ENCODE data around the gene KLHL29.

The KLHL29 gene

DNA sequence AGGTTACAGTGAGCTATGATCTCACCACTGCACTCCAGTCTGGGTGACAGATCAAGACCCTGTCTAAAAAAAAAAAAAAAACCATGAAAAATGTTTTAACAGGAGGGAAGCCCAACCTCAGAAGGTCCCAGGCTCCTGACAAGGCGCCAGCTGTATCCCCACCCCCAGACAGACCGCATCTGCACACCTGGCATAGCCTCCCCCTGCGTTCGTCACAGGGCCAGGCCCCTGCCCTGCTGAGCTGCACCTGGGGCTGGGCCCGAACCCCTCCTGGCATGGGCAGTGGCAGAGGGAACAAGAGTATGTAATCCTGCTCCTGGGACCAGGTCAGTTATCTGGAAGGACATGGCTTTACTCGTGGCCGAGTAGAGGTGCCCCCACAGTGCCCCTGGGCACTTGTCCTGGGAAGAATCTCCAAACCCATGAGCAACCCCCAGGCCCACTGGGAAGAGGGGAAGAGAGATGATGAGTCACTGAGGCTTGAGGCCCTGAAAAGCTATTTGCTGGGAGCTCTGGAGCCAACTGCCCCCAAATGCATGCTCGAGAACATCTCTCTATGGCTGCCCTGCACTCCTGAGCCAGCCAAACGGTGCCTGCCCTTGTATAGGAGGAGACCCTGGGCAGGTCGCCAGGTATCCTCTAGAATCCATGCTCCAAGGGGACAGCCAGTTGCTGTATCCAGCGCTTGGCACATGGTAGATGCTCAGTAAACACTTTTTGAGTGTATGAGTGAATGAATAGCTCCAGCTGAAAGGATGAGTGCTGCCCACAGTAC lies 276.5 kb downstream of the KLHL29 start:
- H3K4me3 ChIP-seq, result no peak overlapping the region
- in situ Hi-C loops (cut with MboI; ENCODE audit: low sequenced_read_pairs), result no loop called here
- H3K36me3 ChIP-seq (replicated peaks), result no peaks in the 10 kb centered on the region
- no peaks in the 10 kb centered on the region for H3K9me3 ChIP-seq
- no peaks in the 10 kb centered on the region for H3K27me3 ChIP-seq (ENCODE audit: low read depth)
- no peaks in the 10 kb centered on the region for H3K4me1 ChIP-seq
- DNase-seq (ENCODE audit: low spot score in 2 of 2), result no peak

DNA sequence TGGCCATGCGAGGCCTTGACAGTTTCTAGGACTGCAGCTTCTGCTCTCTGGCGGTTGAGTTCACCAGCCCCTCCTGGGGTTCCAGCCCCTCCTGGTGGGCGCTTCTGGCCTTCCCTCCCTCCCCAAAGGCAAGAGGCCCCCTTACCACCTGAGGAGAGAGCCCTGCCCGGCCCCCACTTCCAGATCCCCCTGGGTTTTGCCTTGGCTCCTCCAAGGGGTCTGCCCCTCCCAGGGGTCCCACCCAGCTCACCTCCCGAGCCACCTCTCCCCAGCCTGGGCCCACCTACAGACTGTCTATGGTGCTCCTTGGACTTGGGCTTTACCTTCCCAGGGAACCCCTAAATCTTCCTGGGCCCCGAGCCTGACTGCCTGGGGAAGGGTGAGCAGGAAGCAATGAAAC lies 277.5 kb downstream of the KLHL29 start:
- in situ Hi-C loops (cut with MboI; ENCODE audit: low sequenced_read_pairs), result no loop called here
- Histone ChIP-seq H3K4me3 (no peak overlapping the region), H3K4me1 (no peaks in the 10 kb centered on the region), H3K9me3 (no peaks in the 10 kb centered on the region), H3K27me3 (ENCODE audit: low read depth) (no peaks in the 10 kb centered on the region), H3K36me3 (replicated peaks) (no peaks in the 10 kb centered on the region)
- no peak for DNase-seq (ENCODE audit: low spot score in 2 of 2)

DNA sequence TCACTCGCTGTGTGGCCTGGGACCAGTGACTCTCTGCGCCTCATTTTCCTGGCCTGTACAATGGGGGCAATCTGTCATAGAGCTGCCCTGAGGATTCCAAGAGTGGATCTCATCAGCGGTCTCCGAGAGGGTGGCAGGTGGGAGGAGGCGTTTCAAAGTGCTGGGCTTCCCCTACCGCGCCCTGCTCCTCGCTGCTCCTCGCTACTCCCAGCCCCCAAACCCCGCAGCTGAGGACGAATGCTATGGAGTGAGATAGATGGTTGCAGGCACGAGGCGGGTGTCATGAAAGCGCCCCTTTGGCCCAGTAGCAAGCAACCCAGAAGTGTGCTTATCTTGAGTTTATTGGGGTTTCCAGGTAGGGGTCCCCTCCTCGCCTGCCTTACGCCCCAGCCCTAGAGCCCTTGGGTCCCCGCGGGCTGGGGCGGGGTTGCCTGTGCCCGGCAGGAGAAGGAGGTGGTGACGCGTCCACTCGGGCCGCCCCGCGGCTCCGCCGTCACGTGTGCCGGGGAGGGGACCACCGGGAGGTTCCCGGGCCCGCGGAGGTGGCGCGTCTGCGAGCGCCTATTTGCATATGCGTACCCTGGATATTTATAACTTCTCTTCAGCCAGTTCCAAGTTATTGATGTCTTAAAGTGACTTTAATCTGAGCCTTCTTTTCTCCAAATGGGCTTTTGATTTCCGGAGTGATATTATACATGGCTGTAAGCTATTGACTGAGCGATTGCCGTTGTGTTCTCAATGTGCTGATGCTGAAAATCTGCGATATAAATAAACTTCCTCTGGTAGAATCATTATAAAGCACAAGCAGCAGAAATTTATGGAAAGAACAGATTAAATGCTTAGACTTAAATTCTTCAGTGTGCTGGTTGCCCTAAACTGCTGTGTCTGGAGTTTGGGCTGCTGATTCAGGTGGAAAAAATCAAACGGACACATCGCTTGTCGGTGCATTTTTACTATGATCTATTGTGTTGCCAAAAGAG lies 278.3 kb downstream of the KLHL29 start:
- in situ Hi-C loops (cut with MboI; ENCODE audit: low sequenced_read_pairs), result no loop called here

DNA sequence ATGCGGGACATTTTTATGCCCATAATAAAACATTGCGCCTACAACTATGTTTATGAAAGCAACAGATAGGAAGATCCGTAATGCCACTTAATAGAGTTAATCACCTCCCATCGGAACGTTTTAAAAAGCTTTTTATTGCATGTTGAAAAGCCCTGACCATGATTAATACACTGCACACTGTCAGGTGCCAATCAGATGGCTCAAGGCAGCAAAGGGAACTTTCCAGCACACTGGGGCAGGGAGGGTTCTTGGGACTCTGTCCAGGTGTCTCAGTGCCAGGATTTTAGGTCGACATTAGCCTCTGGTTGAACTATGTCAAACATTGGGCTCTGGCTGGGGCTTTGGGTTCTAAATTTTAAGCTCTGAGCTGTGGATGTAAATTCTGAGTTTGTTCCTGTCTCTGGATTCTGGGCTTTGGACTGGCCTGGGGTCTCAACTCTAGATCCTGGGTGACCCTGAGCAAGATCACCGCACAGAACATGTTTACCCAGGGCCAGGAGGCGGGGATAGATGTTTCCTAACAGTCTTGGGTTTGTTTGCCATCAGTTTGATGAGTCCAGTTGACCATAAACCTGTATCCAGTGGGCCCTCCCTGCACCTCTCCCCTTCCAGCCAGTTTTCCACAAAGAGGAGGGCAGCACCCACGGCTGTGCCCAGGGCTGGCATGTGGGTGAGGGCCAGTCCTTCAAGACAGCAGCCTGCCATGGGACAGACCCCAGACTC lies 279.2 kb downstream of the KLHL29 start:
- no peaks in the 10 kb centered on the region for H3K36me3 ChIP-seq (replicated peaks)
- DNase-seq (ENCODE audit: low spot score in 2 of 2), result no peak
- no peaks in the 10 kb centered on the region for H3K9me3 ChIP-seq
- in situ Hi-C loops (cut with MboI; ENCODE audit: low sequenced_read_pairs), result no loop called here
- H3K4me1 ChIP-seq, result no peaks in the 10 kb centered on the region
- H3K4me3 ChIP-seq, result no peak overlapping the region
- H3K27me3 ChIP-seq (ENCODE audit: low read depth), result no peaks in the 10 kb centered on the region

More for the DNA sequence above, 278.3 kb downstream of the KLHL29 start:
- no peak for DNase-seq (ENCODE audit: low spot score in 2 of 2)
- H3K4me3 ChIP-seq, result no peak overlapping the region
- H3K27me3 ChIP-seq (ENCODE audit: low read depth), result no peaks in the 10 kb centered on the region
- H3K36me3 ChIP-seq (replicated peaks), result no peaks in the 10 kb centered on the region
- no peaks in the 10 kb centered on the region for H3K9me3 ChIP-seq
- H3K4me1 ChIP-seq, result no peaks in the 10 kb centered on the region

DNA sequence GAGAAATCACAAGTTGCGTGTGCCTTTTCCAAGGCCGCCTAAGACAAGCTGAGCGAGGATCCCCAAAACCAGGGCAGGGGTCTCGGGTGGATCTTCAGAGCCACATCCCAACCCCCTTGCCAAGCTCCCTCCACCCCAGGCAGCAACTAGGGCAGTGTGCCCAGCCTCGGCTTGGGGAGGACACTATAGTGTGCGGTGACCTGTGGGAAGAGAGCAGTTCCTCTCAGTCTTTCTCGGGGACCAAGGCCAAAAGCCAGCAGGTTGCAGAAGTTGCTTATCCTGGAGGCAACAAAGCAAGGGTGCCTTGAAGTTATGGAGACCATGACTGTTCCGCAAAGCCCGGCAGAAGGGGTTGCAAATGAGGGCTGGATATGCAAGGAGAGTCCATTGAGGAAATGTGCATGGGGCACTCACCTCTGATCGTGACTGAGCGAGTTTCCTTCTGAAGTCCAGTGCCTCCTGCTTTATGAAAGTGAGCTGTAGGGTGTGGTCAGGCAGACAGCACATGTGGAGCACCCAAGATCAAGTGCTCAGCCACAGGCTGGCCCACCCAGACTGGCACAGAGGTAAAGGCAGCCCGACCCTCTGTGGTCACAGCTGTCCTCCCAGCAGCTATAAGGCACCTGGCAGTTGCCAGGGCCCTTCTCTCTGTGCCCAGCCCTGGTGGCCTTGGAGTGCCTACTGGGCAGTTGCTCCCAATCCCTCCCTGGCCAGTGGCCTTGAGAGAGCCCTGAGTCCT lies 281.4 kb downstream of the KLHL29 start:
- Histone ChIP-seq H3K36me3 (replicated peaks) (no peaks in the 10 kb centered on the region), H3K4me3 (no peak overlapping the region), H3K4me1 (no peaks in the 10 kb centered on the region), H3K9me3 (no peaks in the 10 kb centered on the region), H3K27me3 (ENCODE audit: low read depth) (no peaks in the 10 kb centered on the region)
- DNase-seq (ENCODE audit: low spot score in 2 of 2), result no peak
- in situ Hi-C loops (cut with MboI; ENCODE audit: low sequenced_read_pairs), result no loop called here

DNA sequence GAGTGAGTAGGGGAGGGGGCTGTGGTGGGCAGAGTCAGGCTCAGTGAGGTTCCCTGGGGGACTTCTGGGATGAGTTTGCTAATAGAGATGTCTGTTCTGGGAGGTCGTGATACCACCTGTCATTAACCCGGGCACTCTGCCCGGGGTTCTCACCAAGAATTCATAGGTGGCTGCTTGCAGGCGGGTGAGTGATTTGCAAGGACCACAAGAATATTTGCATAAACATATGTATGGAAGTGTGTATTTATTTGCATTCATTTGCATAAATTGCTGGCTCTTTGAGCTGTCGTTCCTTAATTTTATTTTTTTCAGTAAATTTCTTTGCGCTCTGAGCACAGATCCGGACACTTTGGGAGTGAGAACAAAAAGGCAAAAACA lies 282.0 kb downstream of the KLHL29 start:
- H3K9me3 ChIP-seq, result no peaks in the 10 kb centered on the region
- no peaks in the 10 kb centered on the region for H3K36me3 ChIP-seq (replicated peaks)
- H3K4me3 ChIP-seq, result no peak overlapping the region
- no peaks in the 10 kb centered on the region for H3K27me3 ChIP-seq (ENCODE audit: low read depth)
- DNase-seq (ENCODE audit: low spot score in 2 of 2), result no peak
- no peaks in the 10 kb centered on the region for H3K4me1 ChIP-seq
- in situ Hi-C loops (cut with MboI; ENCODE audit: low sequenced_read_pairs), result no loop called here

DNA sequence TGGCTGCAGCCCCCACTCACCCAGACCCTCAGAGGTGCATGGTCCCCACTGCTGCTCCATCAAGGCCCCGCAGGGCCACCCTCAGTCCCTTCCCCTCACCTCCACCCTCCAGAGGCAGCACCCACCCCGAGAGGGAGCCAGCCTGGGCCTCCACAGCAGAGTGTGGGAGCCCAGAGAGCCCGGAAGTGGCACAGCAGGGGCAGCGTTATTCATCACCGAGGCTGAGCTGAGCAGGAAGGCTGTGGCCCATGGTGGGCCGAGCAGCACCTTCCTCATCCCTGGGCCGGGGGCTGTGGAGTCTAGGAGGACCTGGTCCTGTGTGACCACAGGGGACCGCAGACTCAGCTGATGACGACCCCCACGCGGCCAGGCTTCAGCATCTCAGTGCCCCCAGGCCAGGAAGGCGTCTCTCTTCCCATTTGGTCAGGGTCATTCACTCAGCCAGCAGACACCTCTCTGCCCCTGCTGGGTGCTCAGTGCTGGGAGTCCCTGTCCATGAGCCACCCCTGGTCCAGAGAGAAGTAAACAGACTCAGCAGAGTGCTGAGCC lies 283.9 kb downstream of the KLHL29 start:
- in situ Hi-C loops (cut with MboI; ENCODE audit: low sequenced_read_pairs), result no loop called here
- H3K27me3 ChIP-seq (ENCODE audit: low read depth), result no peaks in the 10 kb centered on the region
- no peak for DNase-seq (ENCODE audit: low spot score in 2 of 2)
- H3K4me3 ChIP-seq, result no peak overlapping the region
- H3K9me3 ChIP-seq, result no peaks in the 10 kb centered on the region
- H3K4me1 ChIP-seq, result no peaks in the 10 kb centered on the region
- no peaks in the 10 kb centered on the region for H3K36me3 ChIP-seq (replicated peaks)

DNA sequence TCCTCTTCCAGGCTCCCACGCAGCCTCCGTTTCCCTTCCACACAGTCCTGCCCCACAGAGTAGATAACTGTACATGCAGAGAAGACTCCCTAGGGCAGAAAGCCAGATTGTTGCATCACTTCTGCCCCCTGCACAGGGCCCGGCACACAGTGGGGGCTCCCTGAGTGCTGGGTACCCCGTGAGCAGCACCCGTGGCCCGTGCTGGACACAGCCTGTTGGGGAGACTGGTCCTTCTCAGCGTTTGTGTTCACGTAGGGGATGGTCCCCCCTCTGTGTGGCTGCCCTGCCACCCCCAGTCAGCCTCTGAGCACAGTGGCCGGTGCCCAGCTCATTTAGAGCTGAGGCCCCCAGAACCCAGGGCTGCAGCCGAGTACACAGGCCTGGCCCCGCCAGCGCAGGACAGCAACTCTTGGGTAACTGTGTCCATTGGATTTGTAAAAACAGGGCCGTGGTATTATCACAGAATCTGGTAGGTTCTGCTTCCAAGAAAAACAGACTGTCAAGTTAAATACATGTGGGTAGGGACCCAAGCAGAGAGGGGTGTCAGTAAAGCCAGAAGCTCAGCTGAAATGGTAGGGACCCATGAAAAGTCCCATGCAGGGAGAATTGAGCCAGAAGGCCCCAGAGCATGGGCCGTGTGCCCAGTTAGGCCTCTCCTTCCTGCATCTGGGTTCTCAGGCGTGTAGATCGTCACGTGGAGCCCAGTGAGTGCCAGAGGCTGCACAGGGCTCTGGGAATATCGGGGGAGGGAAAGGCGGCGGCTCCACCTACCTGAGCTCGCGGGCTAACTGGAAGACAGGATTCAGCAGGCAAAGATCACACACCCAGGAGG lies 284.6 kb downstream of the KLHL29 start:
- in situ Hi-C loops (cut with MboI; ENCODE audit: low sequenced_read_pairs), result no loop called here
- Histone ChIP-seq H3K4me1 (no peaks in the 10 kb centered on the region), H3K4me3 (no peak overlapping the region)

DNA sequence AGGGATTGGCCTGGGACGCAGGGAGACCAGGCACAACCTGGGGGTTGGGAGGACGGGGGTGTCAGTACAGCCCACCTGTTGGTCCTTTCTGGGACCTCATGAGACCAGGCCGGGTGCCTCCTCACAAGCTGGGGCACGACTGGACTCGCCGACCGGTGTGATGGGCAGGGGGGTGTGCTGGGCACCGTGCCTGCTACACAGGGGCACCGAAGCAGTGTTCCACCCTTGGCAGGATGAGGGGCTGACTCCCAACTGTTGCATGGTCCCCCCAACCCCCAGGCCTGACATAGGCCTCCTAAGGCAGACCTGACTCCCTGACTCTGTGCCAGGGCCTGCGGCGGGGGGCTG lies 285.2 kb downstream of the KLHL29 start:
- no peaks in the 10 kb centered on the region for H3K27me3 ChIP-seq (ENCODE audit: low read depth)
- in situ Hi-C loops (cut with MboI; ENCODE audit: low sequenced_read_pairs), result no loop called here
- DNase-seq (ENCODE audit: low spot score in 2 of 2), result no peak

More for the DNA sequence above, 284.6 kb downstream of the KLHL29 start:
- Histone ChIP-seq H3K9me3 (no peaks in the 10 kb centered on the region), H3K27me3 (ENCODE audit: low read depth) (no peaks in the 10 kb centered on the region), H3K36me3 (replicated peaks) (no peaks in the 10 kb centered on the region)
- no peak for DNase-seq (ENCODE audit: low spot score in 2 of 2)

DNA sequence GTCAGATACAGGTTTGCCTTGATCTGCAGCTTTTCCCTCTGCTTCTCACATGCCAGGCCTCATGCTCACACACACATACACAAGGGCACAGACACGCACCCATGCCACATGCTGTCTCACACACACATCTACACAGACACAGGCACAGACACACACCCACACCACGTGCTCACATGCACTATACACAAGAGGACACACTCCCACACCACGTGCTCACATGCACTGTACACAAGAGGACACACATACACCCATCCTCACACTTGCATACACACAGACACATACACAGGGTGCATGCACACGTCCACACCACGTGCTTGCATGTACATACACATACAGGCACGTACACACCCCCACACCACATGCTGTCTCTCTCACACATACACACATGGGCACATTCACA lies 288.1 kb downstream of the KLHL29 start:
- H3K27me3 ChIP-seq (ENCODE audit: low read depth), result no peaks in the 10 kb centered on the region
- no peaks in the 10 kb centered on the region for H3K9me3 ChIP-seq
- no peak for DNase-seq (ENCODE audit: low spot score in 2 of 2)
- in situ Hi-C loops (cut with MboI; ENCODE audit: low sequenced_read_pairs), result no loop called here
- no peaks in the 10 kb centered on the region for H3K36me3 ChIP-seq (replicated peaks)
- no peaks in the 10 kb centered on the region for H3K4me1 ChIP-seq
- H3K4me3 ChIP-seq, result no peak overlapping the region

More for the DNA sequence above, 285.2 kb downstream of the KLHL29 start:
- H3K36me3 ChIP-seq (replicated peaks), result no peaks in the 10 kb centered on the region
- no peaks in the 10 kb centered on the region for H3K9me3 ChIP-seq
- H3K4me3 ChIP-seq, result no peak overlapping the region
- H3K4me1 ChIP-seq, result no peaks in the 10 kb centered on the region

DNA sequence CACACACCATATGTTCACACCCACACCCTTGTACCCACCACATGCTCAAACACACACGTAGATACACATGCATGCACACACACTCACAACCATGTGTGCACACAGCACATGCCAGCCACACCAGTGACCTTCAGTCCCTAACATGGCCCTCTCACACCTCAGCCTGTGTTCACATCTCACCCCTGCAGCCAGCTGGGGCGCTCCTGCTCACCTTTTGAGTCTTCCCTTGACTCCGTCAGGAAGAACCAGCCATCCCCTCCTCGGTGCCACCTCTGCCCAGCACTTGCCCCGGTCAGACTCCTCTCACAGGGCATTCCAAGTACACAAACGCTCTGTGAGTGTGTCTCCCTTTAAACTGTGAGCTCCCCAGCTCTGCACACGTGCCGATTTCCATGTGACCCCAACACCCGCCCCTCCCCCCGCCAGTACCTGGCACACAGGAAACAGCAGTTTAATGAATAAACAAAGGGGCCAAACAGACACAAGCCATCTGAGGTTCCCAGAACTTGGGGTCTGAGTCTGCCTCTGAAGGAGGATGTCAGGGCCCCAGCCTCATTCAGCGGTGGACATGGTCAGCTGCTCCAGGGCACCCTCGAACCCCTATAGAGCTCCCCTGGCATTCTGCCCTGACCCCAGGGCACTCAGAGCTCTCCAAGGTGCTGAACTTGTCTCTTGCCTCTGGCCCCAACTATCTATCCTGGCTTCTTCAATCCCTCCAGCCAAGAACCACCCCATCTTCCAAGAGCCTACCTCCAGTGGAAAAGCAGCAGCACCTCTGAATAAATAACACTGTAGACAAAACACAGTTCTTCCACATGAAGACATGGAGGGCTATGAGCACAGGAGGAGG lies 289.1 kb downstream of the KLHL29 start:
- Histone ChIP-seq H3K36me3 (replicated peaks) (no peaks in the 10 kb centered on the region), H3K4me1 (no peaks in the 10 kb centered on the region), H3K9me3 (peaks cover 3% of the 10 kb centered on the region; the same call in 1 of the 2 replicates), H3K27me3 (ENCODE audit: low read depth) (no peaks in the 10 kb centered on the region), H3K4me3 (no peak overlapping the region)
- in situ Hi-C loops (cut with MboI; ENCODE audit: low sequenced_read_pairs), result no loop called here
- peak in 1 of 2 experiments; percentile 42 for DNase-seq (ENCODE audit: low spot score in 2 of 2)

DNA sequence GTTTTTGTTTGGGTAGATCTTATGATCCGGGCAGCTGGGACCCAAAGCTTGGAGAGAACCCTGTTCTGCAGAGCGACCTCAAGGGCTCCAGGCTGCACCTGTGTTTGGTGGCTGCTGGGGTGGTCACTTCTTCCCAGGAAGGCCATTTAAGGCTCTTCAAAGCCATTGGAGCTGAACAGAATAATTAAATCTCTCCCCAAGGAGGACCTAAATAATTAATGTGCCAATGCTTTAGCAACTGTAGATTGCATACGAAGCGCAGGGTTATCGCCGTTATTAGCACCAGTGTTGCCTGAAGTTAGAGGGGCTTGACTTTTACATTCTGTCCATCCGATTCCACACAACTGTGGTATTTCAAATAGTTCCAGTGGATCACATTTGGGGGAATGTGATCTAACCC lies 290.5 kb downstream of the KLHL29 start:
- no peak for DNase-seq (ENCODE audit: low spot score in 2 of 2)
- in situ Hi-C loops (cut with MboI; ENCODE audit: low sequenced_read_pairs), result no loop called here
- Histone ChIP-seq H3K4me3 (no peak overlapping the region), H3K27me3 (ENCODE audit: low read depth) (no peaks in the 10 kb centered on the region), H3K4me1 (no peaks in the 10 kb centered on the region), H3K36me3 (replicated peaks) (no peaks in the 10 kb centered on the region), H3K9me3 (peaks cover 3% of the 10 kb centered on the region; the same call in 1 of the 2 replicates)
